GM18870 (cell line): ENCODE data around the gene SMYD3.

Experiments used
- ATAC-seq: cut with Tn5 transposase; IDR thresholded peaks from one replicate; pipeline ENCODE4 v1.9.1; 2021; ENCODE audit warnings: moderate library complexity; ENCODE audit not compliant: unreplicated experiment

SMYD3 gene

DNA sequence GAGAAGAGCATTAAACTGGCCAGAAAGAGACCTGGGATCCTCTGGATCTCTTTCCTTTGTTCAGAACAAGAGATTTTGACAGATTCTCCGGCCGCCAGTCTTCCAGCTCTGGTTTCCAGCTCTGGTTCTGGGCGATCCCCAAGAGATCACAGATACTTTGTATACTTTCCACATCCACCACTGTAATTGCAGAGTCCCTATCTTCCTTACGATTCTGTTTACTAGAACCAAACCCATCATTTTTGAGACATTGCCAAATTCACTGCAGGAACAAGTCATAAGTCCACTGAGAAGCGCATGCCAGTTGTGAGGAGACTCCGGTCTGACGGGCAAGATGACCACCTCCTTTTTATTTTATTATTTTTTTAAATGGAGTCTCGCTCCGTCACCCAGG is 505.2 kb downstream of the SMYD3 start:
- ATAC-seq, result no peak

- no peak for ATAC-seq
Measured at GRCh38 chr1:246001142-246001836, 505.8 kb downstream of the SMYD3 start.

- ATAC-seq, result no peak
Measured at GRCh38 chr1:246000638-246001015, 506.5 kb downstream of the SMYD3 start.

DNA sequence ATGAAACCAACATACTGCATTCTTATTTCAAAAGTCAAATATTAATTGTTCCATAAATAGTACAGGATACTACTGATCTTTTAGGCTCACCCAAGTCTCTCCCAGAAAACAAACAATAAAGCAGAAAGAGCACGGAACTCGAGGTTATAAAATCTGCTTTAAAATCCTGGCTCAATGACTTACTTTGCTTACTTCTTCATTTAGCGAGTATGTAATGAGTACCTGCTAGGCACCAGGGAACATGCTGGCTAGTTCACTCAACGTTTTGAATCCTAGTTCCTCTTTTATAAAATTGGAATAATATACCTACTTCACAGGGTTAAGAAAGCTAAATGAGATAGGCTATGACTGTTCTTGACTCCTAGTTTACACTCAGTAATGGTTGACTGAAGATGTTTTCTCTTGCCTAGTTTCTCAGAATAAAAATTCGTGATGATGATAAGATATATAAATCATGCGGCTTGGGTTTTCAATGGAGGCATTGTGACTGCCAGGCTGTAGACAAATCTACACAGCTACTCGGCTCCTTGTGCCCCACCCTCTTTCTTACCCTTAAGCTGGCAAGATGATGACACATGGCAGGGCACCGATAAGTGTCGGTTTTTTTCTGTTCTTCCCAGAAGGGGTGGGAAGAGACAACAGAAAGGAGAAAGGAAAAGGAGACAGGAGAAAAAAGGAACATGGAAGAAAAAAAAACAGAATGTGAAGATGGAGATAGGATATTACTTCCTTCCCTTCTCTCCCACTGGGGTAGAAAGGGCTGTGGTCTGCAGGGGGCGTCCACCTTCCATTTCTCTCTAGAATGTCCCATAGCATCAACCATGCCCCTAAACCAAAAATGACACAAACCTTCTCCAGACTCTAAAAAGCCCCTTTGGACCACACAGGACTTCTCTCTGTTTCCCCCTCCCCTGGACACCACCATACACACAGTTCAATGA is 507.1 kb downstream of the SMYD3 start:
- peak; percentile 81 for ATAC-seq

DNA sequence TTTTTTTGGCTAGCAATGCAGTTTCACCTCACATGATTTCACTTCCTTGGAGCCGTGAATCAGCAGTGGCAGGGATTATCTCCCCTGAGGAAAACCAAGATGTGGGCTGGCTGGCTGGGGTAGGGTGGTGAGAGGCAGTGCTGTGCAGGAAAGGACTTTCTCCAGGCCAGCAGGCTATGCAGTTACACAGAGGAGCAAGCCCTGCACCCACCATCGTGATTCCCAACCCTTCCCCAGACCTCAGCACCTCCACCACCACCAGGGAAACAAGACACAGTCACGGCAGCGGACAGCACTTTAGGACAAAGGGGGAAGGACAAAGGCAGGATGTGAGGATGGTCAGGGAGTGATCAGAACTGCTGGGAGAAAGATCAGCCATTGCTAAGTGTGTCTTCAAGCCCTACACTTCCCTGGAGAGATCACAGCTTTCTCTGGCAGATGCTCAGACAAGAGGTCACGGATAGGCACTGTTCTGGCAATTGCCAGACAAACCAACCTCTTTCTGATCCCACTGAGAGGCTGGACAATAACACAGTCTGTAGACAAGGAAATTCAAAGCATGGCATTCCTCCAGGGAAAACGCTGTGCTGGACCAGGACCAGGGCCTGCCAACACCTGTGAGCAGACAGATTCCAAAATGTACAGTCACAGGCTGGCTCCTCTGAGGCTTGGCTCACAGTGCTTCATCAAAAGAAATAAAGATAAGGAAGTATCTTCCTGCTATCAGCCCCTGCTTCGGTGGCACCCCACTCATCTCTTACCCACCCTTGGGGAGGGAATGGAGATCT is 509.4 kb downstream of the SMYD3 start:
- no peak for ATAC-seq

DNA sequence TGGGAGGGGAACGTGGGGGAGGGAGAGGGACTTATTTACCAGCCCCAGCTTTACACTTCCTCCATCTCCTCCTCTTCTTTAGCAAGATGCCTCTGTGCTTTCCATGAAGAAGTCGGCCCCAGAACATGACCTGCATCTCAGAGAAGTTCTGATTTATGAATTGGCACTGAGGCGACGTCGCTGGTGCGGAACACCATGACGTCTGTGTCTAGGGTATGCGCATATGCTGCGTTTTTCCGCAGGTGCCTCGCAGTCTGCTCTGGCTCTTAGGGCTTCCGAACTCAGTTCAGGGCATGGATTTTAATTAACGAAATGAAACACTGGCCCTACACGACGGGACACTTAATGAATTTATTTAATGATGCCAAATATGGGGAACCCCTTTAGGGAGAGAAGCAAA is 510.3 kb downstream of the SMYD3 start:
- no peak for ATAC-seq

GRCh38 chr1:245995474-245995873 is 511.6 kb downstream of the SMYD3 start:
- no peak for ATAC-seq

GRCh38 chr1:245991266-245991665 is 515.8 kb downstream of the SMYD3 start:
- no peak for ATAC-seq

DNA sequence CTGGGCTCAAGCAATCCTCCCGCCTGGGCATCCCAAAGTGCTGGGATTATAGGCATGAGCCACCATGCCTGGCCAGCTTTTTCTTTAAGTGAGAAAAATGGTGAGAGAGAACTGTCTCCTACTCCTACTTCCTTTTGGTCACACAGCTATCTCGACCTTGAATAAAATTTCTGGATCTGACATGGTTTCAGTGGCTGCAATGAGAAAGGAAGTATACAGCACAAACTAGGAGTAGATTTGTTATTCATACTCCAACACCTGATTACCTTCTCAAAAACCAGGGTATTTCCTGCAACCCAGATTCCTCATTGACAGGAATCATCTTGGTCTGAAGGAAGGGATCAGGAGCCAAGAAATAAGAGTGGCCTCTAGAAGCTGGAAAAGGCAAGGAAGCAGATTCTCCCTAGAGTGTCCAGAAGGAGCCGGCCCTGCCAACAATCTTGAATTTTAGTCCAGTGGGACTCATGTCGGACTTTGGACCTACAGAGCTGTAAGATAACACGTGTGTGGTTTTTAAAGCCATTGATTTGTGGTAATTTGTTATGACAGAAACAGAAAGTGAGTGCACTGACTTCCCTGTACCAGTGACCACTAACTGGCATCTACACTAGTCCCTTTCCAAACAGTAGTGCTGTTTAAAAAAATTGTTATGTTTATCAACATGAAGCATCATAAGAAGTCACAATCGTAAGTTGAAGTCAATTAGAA is 516.6 kb downstream of the SMYD3 start:
- ATAC-seq, result peak; percentile 96

DNA sequence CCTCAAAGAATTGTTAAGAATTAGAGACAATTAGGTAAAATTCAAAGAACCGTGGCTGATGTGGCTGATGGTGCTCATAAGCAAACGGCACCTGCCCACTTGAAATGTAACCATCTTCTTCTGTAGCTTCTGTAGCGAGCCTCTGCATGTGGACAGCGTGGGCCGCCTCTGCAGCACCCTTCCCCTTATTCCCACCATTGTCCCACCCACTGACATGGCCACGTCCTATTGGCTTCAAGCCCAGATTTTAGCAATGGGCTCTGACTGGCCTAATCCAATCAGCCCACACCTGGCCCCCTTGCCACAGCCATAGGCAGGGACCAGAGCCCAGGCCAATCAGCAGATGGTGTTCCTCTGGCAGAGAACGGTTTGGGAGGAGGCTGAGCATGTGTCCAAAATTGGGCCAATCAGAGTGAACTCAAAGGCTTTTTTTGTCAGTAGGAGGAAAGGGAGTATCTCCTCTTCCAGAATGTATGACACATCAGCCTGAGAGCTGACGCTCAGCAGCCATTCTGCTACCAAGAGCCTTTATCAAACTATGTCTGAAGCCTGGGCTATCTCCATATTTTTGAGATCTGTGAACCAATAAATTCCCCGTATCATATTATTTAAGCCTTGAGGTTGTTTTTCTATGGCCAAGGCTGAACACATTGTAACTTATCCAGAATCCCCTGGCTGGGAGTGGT is 518.5 kb downstream of the SMYD3 start:
- ATAC-seq, result no peak

DNA sequence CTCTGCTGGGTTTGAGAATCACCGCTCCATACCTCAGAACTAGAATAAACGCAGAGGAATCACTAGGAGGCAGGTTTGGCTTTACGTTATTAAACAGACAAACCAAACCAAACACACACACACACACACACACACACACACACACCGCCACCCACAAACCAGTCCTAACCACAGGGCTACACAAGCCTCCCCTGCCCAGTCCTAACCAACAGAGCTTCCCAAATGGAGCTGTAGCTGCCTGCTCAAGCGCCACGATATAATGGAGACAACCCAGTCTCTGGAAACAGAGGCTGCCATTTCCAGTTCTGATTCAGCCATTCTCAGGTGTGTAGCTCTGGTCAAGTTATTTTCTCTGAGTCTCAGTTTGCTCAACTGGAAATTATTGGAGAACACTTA is 519.1 kb downstream of the SMYD3 start:
- ATAC-seq, result no peak

GRCh38 chr1:245987577-245987976 is 519.5 kb downstream of the SMYD3 start:
- no peak for ATAC-seq

DNA sequence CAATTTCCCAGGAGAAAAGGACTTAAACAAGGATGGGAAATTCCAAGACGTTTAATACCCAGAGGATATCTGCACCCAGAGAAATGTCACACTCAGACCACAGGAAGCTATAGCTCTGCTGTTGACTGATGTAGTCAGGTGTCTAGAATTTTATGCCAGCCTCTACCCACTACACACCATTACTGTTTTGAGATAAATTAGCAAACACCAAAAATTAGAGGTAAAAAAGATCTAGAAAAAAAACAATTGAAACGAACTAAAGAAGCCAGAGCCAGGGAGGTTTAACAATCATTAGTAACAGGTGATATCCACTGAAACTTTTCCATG is 519.9 kb downstream of the SMYD3 start:
- no peak for ATAC-seq

GRCh38 chr1:245986404-245987218 is 520.5 kb downstream of the SMYD3 start:
- no peak for ATAC-seq

- ATAC-seq, result no peak
Measured at GRCh38 chr1:245984390-245985155, 522.5 kb downstream of the SMYD3 start.

- no peak for ATAC-seq
Measured at GRCh38 chr1:245983294-245983967, 523.6 kb downstream of the SMYD3 start.

DNA sequence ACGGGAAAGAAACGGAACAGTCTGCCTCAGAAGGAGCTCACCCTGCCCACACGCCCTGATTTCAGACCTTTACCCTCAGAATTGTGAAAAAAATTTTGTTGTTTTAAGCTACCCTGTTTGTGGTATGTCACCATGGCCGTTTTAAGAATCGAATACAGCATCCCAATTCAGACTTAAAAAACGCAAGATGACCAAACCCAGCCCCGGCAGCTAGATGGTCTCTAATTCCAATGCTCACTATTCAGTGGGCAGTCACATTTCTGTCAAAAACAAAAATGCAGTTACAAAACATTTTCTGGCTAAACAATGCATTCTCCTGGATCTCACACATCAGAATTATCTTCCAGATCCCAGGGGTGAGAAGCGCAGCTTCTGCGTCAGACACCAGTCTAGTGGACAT is 527.5 kb downstream of the SMYD3 start:
- ATAC-seq, result no peak

GRCh38 chr1:245978915-245979314 is 528.2 kb downstream of the SMYD3 start:
- no peak for ATAC-seq
